GM19025 (cell line): ENCODE results near the gene OR6C65.

Experiments used
- ATAC-seq: cut with Tn5 transposase; IDR thresholded peaks from one replicate; pipeline ENCODE4 v1.9.1; 2021; ENCODE audit warnings: mild to moderate bottlenecking, low read depth, moderate library complexity; ENCODE audit not compliant: unreplicated experiment

The OR6C65 gene

GRCh38 chr12:55445357-55445756 is 45.0 kb downstream of the OR6C65 start:
- no peak for ATAC-seq

DNA sequence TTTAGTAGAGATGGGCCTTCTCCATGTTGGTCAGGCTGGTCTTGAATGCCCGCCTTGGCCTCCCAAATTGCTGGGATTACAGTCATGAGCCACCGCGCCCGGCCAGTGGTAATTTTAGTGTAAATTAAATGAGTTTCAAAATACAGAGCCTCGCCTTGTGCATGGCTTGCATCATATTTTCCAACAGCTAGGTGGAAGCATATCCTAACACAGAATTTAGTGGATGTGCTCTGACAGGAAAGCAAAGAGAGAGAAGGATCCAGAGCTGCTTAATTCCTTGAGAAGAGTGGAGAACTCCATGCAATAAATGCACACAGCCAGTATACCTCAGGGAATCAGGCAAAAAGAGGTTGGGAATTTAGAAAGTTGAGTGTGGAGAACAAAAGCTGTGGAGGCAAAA is 46.0 kb downstream of the OR6C65 start:
- ATAC-seq: no peak

DNA sequence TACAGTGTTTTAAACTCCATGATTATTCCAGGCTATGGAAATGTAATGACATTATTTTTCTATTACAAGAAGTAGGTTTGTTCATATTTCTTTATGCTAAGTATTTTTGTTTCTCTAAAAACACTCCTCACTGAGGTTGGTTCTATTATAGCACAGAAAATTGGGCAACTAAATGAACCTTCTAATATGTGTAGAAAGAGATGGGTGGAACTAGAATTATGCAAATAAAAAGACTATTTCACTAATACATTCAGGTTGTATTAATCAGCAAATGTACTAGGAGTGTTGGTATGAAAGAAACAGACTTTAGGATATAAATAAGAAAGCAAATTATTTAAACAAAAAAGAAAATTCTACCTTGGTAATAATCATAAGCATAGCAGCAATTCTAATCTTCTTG is 48.5 kb downstream of the OR6C65 start:
- ATAC-seq: no peak
